Measurements from ENCODE around the gene CFAP74.

- TF ChIP-seq CTCF (optimal IDR thresholded peaks at IDR 0.05 in 1 of 3, IDR thresholded peaks at IDR 0.05 in 1 of 3, conservative IDR thresholded peaks at IDR 0.05 in 1 of 3; ENCODE audit: extremely low read depth in 1 of 3, insufficient read depth in 2 of 3, low read length in 3 of 3) (no peak), EZH2 (IDR thresholded peaks at IDR 0.05; ENCODE audit: low read length) (no peak)
These were observed 10.6 kb upstream of the CFAP74 start for GRCh38 chr1:2014181-2014580.
